ENCODE results near the gene OR2B2.
A peak's percentile ranks its signal among the peaks of the same experiment; 100 is the strongest.

OR2B2 gene

DNA sequence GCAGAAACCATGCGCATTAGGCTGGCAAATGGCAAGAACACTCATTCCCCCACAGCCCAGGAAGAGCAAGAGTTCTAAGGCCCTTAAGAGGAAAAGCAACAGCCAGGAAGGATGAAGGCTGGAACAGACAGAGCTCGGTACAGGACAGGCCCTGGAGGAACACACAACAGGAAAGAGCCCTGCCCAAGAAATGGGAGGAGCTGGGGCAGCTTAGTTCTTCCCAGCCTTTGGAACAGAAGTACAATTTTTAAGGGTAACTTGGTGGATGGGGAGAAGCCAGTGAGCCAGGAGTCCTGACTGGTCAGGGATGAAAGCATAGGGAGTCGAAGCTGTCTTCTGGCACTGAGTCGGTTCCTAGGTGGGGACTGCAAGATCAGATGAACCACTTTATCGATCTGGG, 32.4 kb downstream of the OR2B2 start:
- CTCF ChIA-PET = no interaction called here
- TF ChIP-seq CTCF (conservative IDR thresholded peaks at IDR 0.05; ENCODE audit: low read depth) = no peak
- POLR2A ChIA-PET (ENCODE audit: low non-redundant PET) = no interaction called here

DNA sequence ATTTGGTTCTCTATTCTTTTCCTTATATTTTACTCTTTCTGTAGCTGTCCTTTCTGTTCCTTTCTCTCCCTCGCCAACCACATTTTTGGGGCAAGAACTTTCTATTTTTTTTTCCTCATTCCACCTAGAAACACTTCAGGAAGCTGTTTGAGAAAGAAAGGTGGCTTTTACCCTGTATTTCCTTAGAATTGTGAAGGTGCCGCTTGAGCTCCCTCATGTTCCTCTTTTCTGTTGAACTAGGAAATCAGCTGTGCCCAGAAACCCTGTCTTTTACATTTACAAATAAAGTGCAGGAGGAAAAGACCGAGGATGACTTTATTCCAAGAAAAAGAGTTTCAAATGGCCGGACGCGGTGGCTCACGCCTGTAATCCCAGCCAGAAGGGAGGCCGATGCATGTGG, 38.2 kb downstream of the OR2B2 start:
- DNase-seq (ENCODE audit: low spot score) = no peak
- POLR2A ChIA-PET (ENCODE audit: low non-redundant PET) = interaction anchor here (0.6 to 3.8 kb wide), 4 partner anchors 16 to 353 kb away, joined by 3 to 26 read pairs (median 4); a partner anchor contains a TSS
- peak overlapping the region; percentile 96 for H3K27ac ChIP-seq
- TF ChIP-seq CTCF (conservative IDR thresholded peaks at IDR 0.05; ENCODE audit: low read depth) = no peak
- CTCF ChIA-PET = no interaction called here

More for the DNA sequence above, 32.4 kb downstream of the OR2B2 start:
- no peak for DNase-seq (ENCODE audit: low spot score)
- peak overlapping the region; percentile 28; the same call in 1 of the 2 replicates for H3K27ac ChIP-seq

DNA sequence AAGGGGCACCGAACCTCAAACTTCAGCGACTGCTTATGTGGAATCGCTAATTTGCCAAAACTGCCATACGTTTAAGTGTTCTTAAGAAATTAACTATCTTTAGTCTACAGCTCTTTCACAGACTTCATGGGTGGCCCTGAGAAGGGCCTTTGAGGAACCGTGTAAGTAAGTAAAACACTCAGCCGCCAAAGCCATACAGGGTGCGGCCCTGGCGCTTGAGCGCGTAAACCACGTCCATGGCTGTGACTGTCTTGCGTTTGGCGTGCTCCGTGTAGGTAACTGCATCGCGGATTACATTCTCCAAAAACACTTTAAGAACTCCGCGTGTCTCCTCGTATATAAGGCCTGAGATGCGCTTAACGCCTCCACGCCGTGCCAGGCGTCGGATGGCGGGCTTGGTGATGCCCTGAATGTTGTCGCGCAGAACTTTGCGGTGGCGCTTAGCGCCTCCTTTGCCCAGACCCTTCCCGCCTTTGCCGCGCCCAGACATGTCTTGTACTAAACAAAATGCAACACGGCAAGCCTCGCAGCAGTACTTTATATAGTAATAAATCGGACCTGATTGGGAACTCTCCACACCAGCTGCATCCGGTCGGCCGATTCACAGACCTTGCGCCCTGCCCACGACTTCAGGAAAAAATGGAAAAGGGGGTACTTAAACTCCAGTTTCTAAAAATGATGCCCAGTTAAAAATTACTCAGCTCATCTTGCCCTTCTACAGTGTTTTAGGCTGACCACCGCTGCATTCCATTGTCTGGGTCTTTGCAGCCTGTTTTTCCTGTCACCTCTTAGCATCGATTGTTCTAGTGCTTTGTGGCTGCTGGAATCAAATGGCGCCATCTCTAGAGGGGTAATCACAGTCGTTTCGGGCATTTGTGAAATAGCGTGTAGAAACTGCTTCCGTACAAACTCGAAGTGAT, 38.9 kb downstream of the OR2B2 start:
- no peak for DNase-seq (ENCODE audit: low spot score)
- no peak for TF ChIP-seq CTCF (conservative IDR thresholded peaks at IDR 0.05; ENCODE audit: low read depth)
- ChIA-PET CTCF (no interaction called here), POLR2A (ENCODE audit: low non-redundant PET) (interaction anchor here (0.6 to 3.8 kb wide), 5 partner anchors 14 to 741 kb away, joined by 3 to 26 read pairs (median 5); a partner anchor contains a TSS)
- peak overlapping the region; percentile 96 for H3K27ac ChIP-seq

GRCh38 chr6:27872642-27873020, 39.6 kb downstream of the OR2B2 start:
- ChIA-PET CTCF (no interaction called here), POLR2A (ENCODE audit: low non-redundant PET) (interaction anchor here (0.6 to 3.8 kb wide), 8 partner anchors 15 to 740 kb away, joined by 3 to 28 read pairs (median 10); a partner anchor contains a TSS)
- peak overlapping the region; percentile 96 for H3K27ac ChIP-seq
- TF ChIP-seq CTCF (conservative IDR thresholded peaks at IDR 0.05; ENCODE audit: low read depth) = no peak
- no peak for DNase-seq (ENCODE audit: low spot score)

DNA sequence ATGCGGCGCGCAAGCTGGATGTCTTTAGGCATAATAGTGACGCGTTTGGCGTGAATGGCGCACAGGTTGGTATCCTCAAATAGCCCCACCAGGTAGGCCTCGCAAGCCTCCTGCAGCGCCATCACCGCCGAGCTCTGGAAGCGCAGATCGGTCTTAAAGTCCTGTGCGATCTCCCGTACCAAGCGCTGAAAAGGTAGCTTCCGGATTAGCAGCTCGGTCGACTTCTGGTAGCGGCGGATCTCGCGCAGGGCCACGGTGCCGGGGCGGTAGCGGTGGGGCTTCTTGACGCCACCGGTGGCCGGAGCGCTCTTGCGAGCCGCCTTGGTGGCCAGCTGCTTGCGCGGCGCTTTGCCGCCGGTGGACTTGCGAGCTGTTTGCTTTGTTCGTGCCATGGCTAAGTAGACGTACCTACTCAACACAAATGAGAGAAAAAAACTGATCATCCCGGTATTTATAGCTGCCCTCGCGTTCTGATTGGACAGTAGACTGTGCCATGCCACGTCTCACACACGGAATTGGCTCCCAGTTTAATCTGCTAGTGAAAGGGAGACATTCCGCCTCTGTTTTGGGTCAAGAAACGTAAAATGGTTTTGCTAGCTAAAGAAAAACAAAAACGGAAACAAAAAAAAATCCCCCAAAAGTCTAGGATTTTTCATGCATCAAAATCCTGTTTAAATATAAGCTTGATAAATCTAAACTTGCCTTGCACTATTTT, 40.1 kb downstream of the OR2B2 start:
- peak overlapping the region; percentile 96 for H3K27ac ChIP-seq
- DNase-seq (ENCODE audit: low spot score) = peak; percentile 97
- TF ChIP-seq CTCF (conservative IDR thresholded peaks at IDR 0.05; ENCODE audit: low read depth) = peak; percentile 18; the same call in 1 of the 2 replicates
- POLR2A ChIA-PET (ENCODE audit: low non-redundant PET) = interaction anchor here (0.6 to 3.8 kb wide), 10 partner anchors 16 to 1748 kb away, joined by 3 to 28 read pairs (median 5); a partner anchor contains a TSS
- CTCF ChIA-PET = interaction anchor here (0.6 to 1.2 kb wide), 2 partner anchors 21 to 706 kb away, joined by 3 to 6 read pairs; a partner anchor contains a TSS

- ChIA-PET POLR2A (ENCODE audit: low non-redundant PET) (interaction anchor here (1.1 to 3.8 kb wide), 3 partner anchors 23 to 40 kb away, joined by 3 to 28 read pairs (median 26); a partner anchor contains a TSS), CTCF (interaction anchor here (0.7 kb wide), 1 partner anchor 1620 kb away, joined by 3 read pairs; a partner anchor contains a TSS)
- H3K27ac ChIP-seq = peak overlapping the region; percentile 67
- no peak for TF ChIP-seq CTCF (conservative IDR thresholded peaks at IDR 0.05; ENCODE audit: low read depth)
- no peak for DNase-seq (ENCODE audit: low spot score)
Observed at GRCh38 chr6:27870291-27870870, 41.8 kb downstream of the OR2B2 start.

Measured in RWPE1 (cell line).